Measurements from ENCODE around the gene NFATC1.

Gene NFATC1

DNA sequence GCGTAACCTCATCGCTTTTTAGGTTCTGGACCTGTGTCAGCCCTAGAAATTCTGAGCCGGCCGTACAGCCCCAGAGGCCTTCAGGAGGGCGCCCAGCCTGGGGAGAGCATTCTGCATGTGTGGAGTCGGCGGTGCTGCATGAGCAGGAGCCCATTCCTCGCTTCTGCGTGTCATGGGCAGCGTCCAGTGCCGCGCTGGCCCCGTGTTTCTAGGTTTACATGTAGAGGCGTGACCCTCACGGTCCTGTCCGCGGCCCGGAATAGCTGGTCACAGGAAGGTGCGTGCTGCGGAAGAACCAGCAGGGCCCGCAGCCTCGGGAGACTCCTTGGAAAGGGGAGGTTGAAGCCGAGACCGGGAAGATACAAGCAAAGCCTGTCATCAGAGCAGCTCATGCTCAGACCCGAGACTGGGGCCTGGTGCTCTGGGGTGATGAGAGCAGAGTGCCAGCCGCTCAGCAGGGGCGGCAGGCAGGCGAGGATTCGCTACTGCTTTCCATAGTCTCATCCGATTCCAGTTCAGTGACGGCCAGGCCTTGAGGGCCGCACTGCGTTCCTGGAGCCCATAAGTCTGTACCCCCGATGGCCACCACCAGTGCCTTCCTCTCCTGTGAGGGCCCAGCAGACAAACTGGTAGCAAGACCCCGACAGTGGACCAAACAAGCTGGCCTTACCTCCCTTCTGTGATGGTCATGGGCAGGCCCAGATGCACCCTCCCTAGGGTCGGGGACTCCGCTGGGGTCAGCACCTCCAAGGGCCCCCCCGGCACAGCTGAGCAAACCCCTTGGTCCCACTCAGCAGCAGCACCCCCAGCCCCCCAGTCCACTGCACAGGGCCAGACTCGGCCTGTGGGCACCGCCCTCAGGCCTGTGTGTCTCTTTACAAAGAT is 15.6 kb upstream of the NFATC1 start:
- H3K9me3 ChIP-seq (ENCODE audit: insufficient read depth, low read length, severe bottlenecking): no peaks in the 10 kb centered on the region
- TF ChIP-seq CTCF (IDR thresholded peaks at IDR 0.05; ENCODE audit: borderline replicate concordance, extremely low read depth, low read length, poor library complexity, severe bottlenecking) (no peak), EZH2 (IDR thresholded peaks at IDR 0.05; ENCODE audit: borderline replicate concordance, low read depth, low read length, severe bottlenecking) (no peak)
- H3K27ac ChIP-seq (ENCODE audit: low read length): no peak overlapping the region
- H3K4me2 ChIP-seq (ENCODE audit: insufficient read depth, low read length): no peak overlapping the region
- DNase-seq (no peak), ATAC-seq (ENCODE audit: insufficient read depth, low read depth) (peak; percentile 7; the same call in 1 of the 3 replicates)
- no peaks in the 10 kb centered on the region for H4K20me1 ChIP-seq (ENCODE audit: insufficient read depth, low read length)
- H3K36me3 ChIP-seq (ENCODE audit: insufficient read depth, low read length): peaks cover 31% of the 10 kb centered on the region
- no peak overlapping the region for H3K4me3 ChIP-seq (ENCODE audit: low read depth in 1 of 2, low read length in 2 of 2)
- no peaks in the 10 kb centered on the region for H3K4me1 ChIP-seq (ENCODE audit: insufficient read depth, low read length)
- H2AFZ ChIP-seq (ENCODE audit: low read depth, low read length): no peak overlapping the region
- H3K9ac ChIP-seq (ENCODE audit: low read depth, low read length): no peak overlapping the region
- H3K79me2 ChIP-seq (ENCODE audit: insufficient read depth, low read length): no peaks in the 10 kb centered on the region
- no peaks in the 10 kb centered on the region for H3K27me3 ChIP-seq (ENCODE audit: insufficient read depth, low read length, poor library complexity)

- Histone ChIP-seq H3K79me2 (ENCODE audit: insufficient read depth, low read length) (no peaks in the 10 kb centered on the region), H3K4me1 (ENCODE audit: insufficient read depth, low read length) (no peaks in the 10 kb centered on the region), H4K20me1 (ENCODE audit: insufficient read depth, low read length) (no peaks in the 10 kb centered on the region), H3K9me3 (ENCODE audit: insufficient read depth, low read length, severe bottlenecking) (no peaks in the 10 kb centered on the region), H3K36me3 (ENCODE audit: insufficient read depth, low read length) (peaks cover 31% of the 10 kb centered on the region), H3K9ac (ENCODE audit: low read depth, low read length) (no peak overlapping the region), H2AFZ (ENCODE audit: low read depth, low read length) (no peak overlapping the region), H3K4me3 (ENCODE audit: low read depth in 1 of 2, low read length in 2 of 2) (no peak overlapping the region), H3K4me2 (ENCODE audit: insufficient read depth, low read length) (no peak overlapping the region), H3K27me3 (ENCODE audit: insufficient read depth, low read length, poor library complexity) (no peaks in the 10 kb centered on the region), H3K27ac (ENCODE audit: low read length) (no peak overlapping the region)
- ATAC-seq (ENCODE audit: insufficient read depth, low read depth): peak; percentile 78
- no peak for TF ChIP-seq EZH2 (IDR thresholded peaks at IDR 0.05; ENCODE audit: borderline replicate concordance, low read depth, low read length, severe bottlenecking)
- peak; percentile 90 for TF ChIP-seq CTCF (IDR thresholded peaks at IDR 0.05; ENCODE audit: borderline replicate concordance, extremely low read depth, low read length, poor library complexity, severe bottlenecking)
- DNase-seq: peak; percentile 68
Observed at GRCh38 chr18:79380816-79381806, 14.6 kb upstream of the NFATC1 start.

GRCh38 chr18:79381811-79382311 is 13.9 kb upstream of the NFATC1 start:
- Histone ChIP-seq H3K9me3 (ENCODE audit: insufficient read depth, low read length, severe bottlenecking) (no peaks in the 10 kb centered on the region), H3K36me3 (ENCODE audit: insufficient read depth, low read length) (peaks cover 31% of the 10 kb centered on the region), H2AFZ (ENCODE audit: low read depth, low read length) (no peak overlapping the region), H3K9ac (ENCODE audit: low read depth, low read length) (no peak overlapping the region), H3K4me3 (ENCODE audit: low read depth in 1 of 2, low read length in 2 of 2) (no peak overlapping the region), H3K79me2 (ENCODE audit: insufficient read depth, low read length) (no peaks in the 10 kb centered on the region), H3K27me3 (ENCODE audit: insufficient read depth, low read length, poor library complexity) (no peaks in the 10 kb centered on the region), H3K4me2 (ENCODE audit: insufficient read depth, low read length) (no peak overlapping the region), H4K20me1 (ENCODE audit: insufficient read depth, low read length) (0 out of 2 replicates have a peak, but pooled peaks cover 3% of the 10 kb centered on the region), H3K27ac (ENCODE audit: low read length) (no peak overlapping the region), H3K4me1 (ENCODE audit: insufficient read depth, low read length) (no peaks in the 10 kb centered on the region)
- ATAC-seq (ENCODE audit: insufficient read depth, low read depth) (no peak), DNase-seq (no peak)
- TF ChIP-seq EZH2 (IDR thresholded peaks at IDR 0.05; ENCODE audit: borderline replicate concordance, low read depth, low read length, severe bottlenecking) (no peak), CTCF (IDR thresholded peaks at IDR 0.05; ENCODE audit: borderline replicate concordance, extremely low read depth, low read length, poor library complexity, severe bottlenecking) (no peak)

Data from DND-41 (cell line).